GM19463 (cell line): ENCODE data around the gene TEX54.
"Not testable (repeated sequence)": the region's sequence is repeated elsewhere in the genome, so short reads cannot be mapped to it uniquely, and the experiment has no call there.

Experiments
- ATAC-seq: cut with Tn5 transposase; IDR thresholded peaks from one replicate; pipeline ENCODE4 v1.9.1; 2021; ENCODE audit warnings: mild to moderate bottlenecking, moderate library complexity; ENCODE audit not compliant: unreplicated experiment

Gene TEX54

DNA sequence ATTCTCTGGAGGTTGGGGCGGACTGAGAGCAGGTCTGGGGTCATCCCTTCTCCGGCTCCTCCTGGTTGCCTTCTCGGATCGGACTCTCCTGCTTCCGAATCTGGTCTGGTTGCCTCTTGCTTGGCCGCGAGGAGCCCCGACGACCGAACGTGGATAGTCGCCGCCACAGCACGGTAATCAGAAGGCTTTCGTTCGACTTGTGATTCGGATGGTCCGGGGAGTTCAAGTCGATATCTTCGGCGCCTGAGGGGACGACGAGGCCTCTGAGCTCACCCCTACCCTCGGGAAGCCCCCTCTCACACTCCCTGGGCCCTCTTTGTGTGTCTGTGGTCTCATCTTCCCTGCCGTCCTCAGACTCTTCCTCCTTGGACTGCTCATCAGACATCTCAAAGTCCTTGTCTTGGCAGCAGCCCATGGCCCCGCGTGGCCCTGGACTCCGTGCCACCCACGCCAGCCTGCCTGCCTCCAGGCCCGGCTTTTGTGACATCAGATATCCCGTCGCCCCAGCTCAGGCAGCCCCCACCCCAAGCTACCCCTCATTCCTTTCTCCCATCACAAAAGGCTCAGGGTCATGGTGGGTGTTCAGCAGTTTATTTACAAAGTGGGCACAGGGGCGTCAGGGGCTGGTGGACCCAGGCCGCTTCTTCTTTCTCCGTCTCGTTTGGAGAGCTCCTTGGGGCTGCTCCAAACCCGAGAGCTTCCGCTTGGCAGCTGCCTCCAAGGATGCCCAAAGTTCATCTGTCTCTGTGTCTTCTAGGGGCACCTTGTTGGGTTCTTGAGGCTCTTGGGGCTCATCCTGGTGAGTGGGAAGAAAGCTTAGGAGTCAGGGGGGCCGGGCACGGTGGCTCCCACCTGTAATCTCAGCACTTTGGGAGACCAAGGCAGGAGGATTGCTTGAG lies at the start of gene TEX54:
TEX54 (minus strand) TSS at position 506 of the 899 bp plus-strand sequence.
- ATAC-seq, result no peak

DNA sequence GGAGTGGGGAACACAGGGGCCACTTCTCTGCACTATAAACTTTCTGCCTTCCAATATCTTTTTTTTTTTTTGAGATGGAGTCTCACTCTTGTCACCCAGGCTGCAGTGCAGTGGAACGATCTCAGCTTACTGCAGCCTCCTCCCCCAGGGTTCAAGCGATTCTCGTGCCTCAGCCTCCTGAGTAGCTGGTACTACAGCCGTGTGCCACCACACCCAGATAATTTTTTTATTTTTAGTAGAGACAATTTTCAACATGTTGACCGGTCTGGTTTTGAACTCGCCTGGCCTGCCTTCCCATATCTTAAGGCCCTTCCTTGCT lies 49.7 kb upstream of the TEX54 start:
- no peak for ATAC-seq

DNA sequence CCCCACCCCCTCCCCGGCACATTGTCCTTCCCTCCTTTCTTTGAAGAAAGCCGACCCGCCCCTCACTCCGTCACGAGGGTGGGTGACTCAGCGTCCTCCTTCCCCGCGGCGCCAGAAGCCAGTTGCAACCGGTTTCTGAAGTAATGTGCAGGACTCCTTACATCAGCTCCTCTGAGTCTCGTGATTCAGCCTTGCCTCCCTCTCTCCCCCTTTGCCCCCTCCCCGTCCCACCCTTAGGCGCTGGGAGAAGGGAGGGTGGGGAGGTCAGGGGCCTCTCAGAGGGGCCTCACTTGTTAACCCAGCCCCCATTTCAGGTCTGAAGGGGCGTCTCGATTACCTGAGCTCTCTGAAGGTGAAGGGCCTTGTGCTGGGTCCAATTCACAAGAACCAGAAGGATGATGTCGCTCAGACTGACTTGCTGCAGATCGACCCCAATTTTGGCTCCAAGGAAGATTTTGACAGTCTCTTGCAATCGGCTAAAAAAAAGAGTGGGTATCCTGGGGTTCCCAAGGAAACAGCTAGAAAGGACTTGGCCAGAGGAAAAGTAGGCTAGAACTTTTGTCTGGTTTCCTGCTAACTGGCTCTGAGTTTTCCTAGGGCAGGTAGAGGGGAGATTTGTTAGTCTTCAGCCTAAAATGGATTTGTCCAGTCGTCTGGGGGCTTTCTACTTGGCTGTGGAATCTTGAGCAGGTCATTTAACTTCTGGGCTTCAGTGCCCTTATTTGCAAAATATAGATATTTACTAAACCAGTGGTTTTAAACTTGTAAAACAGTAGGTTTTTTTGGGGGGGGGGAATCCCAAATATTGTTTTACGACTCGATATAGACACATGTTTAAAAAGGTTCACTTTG lies 49.2 kb upstream of the TEX54 start:
- ATAC-seq, result peak; percentile 46

DNA sequence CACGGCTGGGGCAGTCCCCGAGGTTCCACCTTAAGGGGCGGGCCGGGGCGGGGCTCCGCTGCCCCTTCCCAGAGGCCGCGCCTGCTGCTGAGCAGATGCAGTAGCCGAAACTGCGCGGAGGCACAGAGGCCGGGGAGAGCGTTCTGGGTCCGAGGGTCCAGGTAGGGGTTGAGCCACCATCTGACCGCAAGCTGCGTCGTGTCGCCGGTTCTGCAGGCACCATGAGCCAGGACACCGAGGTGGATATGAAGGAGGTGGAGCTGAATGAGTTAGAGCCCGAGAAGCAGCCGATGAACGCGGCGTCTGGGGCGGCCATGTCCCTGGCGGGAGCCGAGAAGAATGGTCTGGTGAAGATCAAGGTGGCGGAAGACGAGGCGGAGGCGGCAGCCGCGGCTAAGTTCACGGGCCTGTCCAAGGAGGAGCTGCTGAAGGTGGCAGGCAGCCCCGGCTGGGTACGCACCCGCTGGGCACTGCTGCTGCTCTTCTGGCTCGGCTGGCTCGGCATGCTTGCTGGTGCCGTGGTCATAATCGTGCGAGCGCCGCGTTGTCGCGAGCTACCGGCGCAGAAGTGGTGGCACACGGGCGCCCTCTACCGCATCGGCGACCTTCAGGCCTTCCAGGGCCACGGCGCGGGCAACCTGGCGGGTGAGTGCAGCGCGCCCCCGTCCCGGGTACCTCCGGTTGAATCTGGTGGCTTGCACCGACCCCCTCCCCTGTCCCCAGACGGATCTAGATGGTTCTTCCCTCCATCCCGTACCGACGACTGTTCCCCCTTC lies 48.4 kb upstream of the TEX54 start, which contains the start of gene SLC3A2:
SLC3A2 (plus strand) TSS at position 94 of the 776 bp plus-strand sequence; CDS start at position 222, 128 bp downstream.
- ATAC-seq, result peak; percentile 72

DNA sequence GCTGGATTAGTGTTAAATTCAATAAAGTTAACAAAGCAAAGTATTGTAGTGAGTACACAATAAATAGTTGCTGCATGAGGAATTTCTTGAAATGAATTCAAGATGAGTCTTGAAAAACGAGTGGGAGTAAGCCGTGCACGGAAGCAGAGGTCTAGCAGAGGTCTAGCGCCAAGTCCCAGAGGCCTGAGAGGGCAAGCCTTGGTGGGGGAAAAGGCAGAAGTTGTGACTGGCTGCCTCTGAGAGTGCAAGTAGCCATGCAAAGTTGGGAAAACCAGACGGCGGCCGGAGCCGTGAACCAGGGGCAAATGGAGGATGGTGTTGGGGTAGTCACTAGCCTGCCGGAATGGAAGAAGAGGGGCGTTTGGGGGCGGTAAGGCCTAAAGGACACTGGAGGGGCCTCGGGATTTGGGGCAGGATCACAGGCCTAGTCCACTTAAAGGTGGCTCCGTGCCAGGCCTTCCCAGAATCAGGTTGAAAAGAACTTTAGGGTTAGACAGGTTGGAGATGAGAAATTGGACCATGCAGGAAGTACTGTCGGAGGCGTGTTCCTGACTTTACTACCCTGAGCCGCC lies 47.7 kb upstream of the TEX54 start:
- peak; percentile 24 for ATAC-seq

DNA sequence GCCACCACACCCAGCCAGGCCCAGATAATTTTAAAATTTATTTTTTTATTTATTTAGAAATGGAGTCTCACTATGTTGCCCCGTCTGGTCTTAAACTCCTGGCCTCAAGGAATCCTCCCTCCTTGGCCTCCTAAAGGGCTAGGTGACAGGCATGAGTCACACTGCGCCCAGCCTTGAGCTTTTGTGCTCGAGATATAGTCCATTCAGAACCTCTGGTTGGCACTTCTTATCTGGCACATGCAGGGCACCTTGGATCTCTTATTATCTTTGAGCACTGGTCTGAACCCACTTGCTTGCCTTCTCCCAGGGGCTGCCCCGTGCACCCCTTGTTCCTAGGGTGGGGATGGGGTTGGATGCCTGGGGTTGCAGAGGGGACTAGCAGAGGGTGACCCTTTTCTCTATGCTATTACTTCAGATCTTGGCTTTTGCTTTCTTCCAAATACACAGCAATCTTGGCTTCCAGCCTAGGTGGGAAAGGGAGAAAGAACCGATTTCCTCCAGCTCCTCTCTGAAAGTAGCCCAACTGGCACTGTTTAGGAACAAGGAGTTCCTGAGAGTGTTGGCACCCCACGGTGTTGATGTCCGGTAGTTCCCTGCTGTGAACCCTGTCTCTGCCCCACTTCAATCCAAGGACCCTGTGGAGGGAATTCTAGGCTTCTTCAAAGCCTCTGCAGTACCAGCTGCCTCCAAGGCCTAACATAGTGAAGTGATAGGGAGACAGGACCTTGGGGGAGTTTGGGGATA lies 46.8 kb upstream of the TEX54 start:
- no peak for ATAC-seq

DNA sequence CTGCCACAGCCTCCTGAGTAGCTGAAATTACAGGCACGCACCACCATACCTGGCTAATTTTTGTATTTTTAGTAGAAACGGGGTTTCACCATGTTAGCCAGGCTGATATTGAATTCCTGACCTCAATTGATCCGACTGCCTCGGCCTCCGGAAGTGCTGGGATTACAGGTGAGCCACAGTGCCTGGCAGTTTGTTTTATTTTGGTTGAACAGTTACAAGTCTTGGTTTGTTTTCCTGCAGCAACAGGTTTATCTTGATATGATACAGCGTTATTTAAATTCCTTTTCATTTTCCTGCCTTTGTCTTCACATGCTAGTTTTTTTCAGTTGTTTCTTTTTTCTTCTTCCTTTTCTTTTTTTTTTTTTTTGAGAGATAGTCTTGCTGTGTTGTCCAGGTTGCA lies 44.1 kb upstream of the TEX54 start:
- no peak for ATAC-seq

DNA sequence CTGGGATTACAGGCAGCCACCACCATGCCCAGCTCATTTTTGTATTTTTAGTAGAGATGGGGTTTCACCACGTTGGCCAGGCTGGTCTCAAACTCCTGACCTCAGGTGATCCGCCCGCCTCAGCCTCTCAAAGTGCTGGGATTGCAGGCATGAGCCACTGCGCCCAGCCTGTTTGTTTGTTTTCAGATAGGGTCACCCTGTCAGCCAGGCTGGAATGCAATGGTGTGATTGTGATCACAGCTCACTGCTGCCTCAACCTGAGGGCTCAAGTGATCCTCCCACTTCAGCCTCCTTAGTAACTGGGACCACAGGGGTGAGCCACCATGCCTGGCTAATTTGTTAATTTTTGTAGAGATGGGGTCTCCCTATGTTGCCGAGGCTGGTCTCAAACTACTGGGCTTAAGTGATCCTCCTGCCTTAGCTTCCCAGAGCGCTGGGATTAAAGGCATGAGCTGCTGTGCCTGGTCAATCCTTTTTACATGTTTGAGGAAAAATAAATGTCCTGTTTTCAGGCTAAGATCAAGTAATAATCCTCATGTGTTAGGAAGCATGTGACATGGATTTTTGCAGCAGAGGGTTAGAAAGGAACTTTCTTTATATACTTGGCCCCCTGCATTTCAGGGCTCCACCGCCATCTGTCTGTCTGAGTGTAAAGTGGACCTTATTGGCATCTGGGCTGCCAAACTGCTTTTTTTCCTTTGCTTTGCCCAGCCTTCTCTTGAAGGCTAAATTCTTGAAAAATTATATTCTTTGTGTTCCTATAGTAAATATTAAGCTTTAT lies 43.2 kb upstream of the TEX54 start:
- no peak for ATAC-seq

DNA sequence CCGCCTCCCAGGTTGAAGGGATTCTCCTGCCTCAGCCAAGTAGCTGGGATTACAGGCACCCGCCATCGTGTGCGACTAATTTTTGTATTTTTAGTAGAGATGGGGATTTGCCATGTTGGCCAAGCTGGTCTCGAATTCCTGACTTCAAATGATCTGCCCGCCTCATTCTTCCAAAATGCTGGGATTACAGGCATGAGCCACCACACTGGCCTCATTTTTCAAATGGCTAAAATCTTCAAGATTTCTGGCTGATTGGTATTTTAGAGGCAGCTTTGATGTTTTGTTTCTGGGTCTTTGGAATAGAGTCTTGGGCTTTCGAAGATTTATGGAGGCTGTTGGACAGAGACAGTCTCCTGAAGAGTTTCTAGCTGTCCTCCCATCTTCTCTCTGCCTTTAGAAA lies 42.2 kb upstream of the TEX54 start:
- no peak for ATAC-seq

DNA sequence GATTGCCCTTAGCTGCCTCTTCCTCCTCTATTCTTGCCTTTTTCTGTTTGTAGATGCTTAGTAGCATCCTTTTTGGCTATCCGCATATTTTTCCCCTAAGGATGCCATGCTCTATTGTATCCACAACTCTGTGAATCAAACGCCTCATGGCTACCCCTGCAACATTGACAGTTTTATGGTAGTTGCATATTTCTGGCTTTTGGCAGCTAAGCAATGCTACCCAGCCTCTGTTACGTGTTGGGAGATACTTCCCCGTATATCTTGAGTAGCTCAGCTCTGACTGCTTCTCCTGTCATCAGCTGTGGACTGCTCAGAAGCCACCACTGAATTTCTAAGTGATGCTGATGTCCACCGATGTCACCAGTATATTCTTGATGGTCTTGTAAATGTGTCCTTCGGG lies 33.0 kb upstream of the TEX54 start:
- no peak for ATAC-seq

DNA sequence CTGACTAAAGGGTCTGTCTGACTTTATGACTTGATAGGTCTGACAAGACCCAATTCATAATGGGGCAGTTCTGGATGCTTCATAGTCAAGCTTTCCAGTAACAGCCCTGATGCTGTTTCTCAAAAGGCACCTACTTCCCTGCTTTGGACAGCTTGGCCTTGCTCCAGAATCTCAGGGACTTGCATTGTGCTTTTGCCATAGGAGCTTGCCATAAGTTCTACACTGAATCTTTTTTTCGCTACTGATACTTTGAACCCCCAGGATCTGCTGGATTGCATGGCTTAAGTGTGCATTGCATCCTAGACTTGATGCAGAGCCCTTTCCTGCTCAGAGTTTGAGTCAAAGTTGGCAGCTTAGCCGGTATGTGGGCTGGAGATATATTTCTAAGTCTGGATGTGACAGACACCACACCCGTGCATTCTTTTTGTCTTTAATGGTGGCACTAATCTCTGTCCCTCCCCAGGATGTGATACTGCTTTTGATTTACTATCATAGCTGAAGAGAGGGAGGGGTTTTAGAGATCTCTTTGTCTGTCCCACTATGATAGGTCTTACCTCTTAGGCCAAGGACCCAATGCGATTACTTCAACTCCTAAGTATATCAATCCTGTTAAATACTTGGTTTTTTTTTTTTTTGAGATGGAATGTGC lies 31.2 kb upstream of the TEX54 start:
- no peak for ATAC-seq

DNA sequence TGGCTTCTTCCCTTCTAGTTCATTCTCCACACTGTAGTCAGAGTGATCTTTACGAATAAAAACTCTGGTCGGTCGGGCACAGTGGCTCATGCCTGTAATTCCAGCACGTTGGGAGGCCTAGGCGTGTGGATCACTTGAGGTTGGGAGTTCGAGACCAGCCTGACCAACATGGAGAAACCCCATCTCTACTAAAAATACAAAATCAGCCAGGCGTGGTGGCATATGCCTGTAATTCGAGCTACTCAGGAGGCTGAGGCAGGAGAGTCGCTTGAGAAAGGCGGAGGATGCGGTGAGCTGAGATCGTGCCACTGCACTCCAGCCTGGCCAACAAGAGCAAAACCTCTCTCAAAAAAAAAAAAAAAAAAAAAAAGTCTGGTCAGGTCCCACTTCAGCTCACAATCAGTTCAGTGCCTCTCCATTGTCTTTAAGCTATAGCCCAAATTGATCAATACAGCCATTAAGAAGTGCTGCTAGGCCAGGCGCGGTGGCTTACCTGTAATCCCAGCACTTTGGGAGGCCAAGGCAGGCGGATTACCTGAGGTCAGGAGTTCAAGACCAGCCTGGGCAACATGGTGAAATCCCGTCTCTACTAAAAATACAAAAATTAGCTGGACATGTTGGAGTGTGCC lies 29.0 kb upstream of the TEX54 start:
- not testable (repeated sequence) for ATAC-seq

DNA sequence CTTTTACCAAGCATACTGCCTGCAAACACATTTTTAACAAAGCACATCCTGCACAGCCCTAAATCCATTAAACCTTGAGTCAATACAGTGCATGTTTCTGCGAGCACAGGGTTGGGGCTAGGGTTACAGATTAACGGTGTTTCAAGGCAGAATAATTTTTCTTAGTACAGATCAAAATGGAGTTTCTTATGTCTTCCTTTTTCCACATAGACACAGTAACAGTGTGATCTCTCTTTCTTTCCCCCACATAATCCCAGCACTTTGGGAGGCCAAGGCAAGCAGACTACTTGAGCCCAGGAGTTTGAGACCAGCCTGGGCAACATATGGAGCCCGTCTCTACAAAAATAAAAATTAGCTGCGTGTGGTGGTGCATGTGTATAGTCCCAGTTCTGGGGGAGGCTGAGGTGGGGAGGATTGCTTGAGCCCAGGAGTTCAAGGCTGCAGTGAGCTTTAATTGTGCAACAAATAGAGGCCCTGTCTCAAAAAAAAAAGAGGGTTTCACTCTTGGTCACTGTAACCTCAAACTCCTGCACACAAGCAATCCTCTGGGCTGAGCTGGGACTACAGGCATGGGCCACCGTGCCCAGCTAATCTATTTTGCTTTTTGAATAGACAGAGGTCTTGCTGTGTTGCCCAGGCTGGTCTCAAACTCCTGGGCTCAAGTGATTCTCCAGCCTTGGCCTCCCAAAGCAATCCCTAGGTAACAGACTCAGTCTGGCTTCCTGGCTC lies 28.4 kb upstream of the TEX54 start:
- ATAC-seq, result no peak

DNA sequence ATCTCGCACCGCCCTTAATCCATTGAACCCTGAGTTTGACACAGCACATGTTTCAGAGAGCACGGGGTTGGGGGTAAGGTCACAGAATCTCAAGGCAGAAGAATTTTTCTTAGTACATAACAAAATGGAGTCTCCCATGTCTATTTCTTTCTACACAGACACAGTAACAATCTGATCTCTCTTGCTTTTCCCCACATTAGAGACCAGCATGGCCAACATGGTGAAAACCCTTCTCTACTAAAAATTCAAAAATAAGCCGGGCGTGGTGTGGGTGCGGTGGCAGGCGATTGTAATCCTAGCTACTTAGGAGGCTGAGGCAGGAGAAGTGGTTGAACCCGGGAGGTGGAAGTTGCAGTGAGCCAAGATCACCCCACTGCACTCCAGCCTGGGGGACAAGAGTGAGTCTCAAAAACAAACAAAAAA lies 26.7 kb upstream of the TEX54 start:
- ATAC-seq, result not testable (repeated sequence)

DNA sequence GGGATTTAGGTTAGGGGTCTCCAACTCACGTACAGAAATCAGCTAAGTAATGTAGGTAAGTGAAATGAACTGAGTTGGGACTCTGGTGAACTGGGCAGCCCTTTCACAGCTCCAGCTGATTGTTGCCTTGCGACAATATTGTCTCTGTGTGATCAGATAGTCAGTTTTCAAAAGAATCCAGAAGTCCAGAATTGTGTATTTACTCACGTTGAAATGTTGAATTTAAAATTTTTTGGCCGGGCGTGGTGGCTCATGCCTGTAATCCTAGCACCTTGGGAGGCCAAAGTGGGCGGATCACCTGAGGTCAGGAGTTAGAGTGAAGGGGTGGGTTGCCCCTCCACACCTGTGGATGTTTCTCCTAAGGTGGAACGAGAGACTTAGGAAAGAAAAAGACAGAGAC lies 25.6 kb upstream of the TEX54 start:
- no peak for ATAC-seq

DNA sequence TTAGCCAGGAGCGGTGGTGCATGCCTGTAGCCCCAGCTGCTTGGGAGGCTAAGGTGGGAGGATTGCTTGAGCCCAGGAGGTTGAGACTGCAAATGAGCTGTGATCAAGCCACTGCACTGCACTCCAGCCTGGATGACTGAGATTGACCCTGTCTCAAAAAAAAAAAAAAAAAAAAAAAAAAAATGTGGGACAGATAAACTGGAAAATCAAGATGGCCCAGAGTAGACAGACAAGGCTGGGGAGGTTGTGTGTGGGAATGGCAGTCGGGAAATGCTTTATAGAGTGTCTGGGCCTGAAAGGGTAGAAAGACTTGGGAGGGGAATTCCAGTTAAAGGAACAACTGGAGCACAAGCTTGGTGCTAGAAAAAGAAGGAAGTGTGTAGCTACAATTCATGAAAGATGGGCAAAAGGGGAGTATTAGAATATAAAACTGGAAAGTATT lies 24.9 kb upstream of the TEX54 start:
- no peak for ATAC-seq

DNA sequence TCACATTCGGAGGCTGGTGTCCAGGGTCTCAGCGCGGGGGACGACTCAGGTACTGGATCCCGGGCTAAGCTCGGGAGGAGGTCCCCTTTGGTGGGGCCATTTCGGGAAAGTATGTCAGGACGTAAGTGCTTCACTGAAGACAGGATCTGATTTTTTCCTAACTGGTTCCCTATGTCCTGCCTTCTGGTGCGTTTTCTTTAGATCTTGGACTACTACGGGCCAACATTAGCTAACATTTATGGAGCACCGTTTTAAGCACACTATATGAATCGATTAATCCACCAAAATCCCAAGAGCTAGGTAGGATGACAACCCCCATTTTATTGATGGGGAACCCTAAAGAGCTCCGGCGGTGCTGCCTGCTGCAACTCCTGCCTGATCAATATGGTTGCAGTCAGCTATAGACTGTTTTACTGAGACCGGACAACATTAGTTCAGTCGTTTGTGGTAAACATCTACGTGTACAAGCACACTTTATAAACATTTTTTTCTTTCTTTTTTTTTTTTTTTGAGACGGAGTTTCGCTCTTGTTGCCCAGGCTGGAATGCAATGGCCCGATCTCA lies 23.8 kb upstream of the TEX54 start:
- ATAC-seq, result no peak
